Activated T-helper 1 cell treated with anti-CD3 and anti-CD28 coated beads, Interleukin-2, amount 50 U/mL, for 16 hours (primary cell): Measurements from ENCODE around the gene GPS2.
A peak's percentile ranks its signal among the peaks of the same experiment; 100 is the strongest.

ENCODE experiments used
- DNase-seq, 2 donors: peaks; one replicate each; pipeline ENCODE4 v3.0.0-alpha.2; 2020; ENCODE audit warnings: low read depth in 1 of 2, low spot score in 1 of 2

GPS2 gene

GRCh38 chr17:7293816-7294613 lies 21.1 kb downstream of the GPS2 start:
- no peak for DNase-seq

GRCh38 chr17:7293159-7293558 lies 22.0 kb downstream of the GPS2 start:
- DNase-seq: no peak

GRCh38 chr17:7292729-7293128 lies 22.4 kb downstream of the GPS2 start:
- no peak for DNase-seq

GRCh38 chr17:7292194-7292593 lies 23.0 kb downstream of the GPS2 start:
- no peak for DNase-seq

- DNase-seq: no peak
Observed at GRCh38 chr17:7290685-7291084, 24.5 kb downstream of the GPS2 start.

DNA sequence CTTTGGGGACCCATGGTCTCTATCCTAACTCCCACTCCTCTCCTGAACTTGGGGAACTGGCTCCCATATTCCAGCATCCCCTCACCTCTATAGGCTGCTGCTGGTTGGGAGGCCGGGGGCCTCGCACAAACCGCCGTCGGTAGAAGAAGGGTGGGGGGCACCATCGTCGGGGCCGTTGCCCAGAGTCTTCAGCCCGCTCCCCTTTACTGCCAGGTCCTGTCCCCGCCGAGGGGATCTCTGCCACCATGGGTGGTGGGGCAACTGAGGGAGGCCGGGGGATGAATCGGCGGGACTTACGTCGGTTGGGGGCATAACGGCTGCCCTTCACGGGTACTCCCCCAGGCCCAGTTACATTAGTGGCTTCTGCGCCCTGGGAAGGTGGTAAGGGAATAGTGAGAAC lies 25.0 kb downstream of the GPS2 start:
- DNase-seq: no peak

DNA sequence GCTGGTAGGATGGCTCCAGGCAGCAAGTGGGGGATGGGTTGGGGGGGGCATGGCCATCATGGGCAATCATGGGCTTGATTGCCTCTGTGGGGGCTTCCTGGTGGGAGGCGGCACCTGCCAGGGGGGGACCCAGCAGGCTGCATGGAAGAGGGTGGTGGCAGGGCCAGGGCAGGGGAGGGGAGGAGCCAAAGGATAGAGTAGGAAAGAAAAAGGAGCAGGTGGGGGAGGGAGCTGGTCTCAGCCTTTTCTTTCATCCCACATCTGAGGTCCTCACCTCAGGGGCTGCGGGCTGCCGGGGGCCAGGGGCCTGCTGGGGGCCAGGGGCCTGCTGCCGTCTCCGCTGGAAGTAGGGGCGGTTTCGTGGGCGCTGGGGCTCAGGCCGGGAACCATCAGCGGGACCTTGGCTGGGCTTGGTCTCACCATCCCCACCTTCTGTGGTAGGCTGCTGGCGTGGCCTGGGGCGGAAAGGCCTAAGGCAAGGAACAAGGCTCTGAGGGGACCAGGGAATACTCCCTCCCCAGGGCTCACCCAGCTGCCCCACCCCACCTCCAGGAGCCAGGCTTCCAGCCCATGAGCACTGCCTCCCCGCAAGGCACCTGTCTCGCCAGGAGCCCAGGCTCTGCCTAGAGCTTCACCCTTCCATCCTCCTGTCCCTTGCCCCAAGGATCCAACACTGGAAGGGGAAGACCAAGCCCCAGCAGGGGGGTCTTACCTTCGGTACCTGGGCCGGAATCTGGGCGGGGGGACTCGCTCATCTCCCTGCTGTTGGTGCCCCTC lies 25.7 kb downstream of the GPS2 start:
- DNase-seq: no peak

DNA sequence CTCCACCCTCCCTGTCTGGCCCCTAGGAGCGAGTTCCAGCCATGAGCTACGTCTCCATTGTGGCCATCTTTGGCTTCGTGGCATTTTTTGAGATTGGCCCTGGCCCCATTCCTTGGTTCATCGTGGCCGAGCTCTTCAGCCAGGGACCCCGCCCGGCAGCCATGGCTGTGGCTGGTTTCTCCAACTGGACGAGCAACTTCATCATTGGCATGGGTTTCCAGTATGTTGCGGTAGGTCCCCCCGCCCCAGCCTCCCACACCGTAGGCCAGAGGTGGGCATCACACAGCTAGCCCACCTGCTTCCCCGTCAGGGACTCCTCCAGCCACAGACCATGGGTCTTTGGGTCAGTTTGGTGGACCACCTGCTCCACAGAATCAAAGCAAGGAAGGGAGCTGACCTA lies 29.5 kb downstream of the GPS2 start:
- DNase-seq: no peak

DNA sequence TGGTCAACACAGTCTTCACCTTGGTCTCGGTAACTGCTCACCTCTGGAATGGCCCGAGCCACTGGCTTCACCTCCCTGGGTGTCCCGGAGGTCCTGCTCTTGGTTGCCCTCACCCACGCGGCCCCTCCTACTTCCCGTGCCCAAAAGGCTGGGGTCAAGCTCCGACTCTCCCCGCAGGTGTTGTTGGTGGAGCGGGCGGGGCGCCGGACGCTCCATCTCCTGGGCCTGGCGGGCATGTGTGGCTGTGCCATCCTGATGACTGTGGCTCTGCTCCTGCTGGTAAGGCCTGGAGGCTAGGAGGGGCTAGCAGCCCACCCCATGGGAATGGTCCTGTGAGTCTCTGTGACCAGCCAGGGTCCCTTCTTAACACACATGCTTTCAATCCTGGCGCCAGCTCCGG lies 30.2 kb downstream of the GPS2 start:
- DNase-seq: no peak

GRCh38 chr17:7283471-7284216 lies 31.5 kb downstream of the GPS2 start:
- no peak for DNase-seq

- no peak for DNase-seq
Observed at GRCh38 chr17:7282752-7283321, 32.3 kb downstream of the GPS2 start.

- DNase-seq: no peak
Observed at GRCh38 chr17:7281953-7282751, 33.0 kb downstream of the GPS2 start.

DNA sequence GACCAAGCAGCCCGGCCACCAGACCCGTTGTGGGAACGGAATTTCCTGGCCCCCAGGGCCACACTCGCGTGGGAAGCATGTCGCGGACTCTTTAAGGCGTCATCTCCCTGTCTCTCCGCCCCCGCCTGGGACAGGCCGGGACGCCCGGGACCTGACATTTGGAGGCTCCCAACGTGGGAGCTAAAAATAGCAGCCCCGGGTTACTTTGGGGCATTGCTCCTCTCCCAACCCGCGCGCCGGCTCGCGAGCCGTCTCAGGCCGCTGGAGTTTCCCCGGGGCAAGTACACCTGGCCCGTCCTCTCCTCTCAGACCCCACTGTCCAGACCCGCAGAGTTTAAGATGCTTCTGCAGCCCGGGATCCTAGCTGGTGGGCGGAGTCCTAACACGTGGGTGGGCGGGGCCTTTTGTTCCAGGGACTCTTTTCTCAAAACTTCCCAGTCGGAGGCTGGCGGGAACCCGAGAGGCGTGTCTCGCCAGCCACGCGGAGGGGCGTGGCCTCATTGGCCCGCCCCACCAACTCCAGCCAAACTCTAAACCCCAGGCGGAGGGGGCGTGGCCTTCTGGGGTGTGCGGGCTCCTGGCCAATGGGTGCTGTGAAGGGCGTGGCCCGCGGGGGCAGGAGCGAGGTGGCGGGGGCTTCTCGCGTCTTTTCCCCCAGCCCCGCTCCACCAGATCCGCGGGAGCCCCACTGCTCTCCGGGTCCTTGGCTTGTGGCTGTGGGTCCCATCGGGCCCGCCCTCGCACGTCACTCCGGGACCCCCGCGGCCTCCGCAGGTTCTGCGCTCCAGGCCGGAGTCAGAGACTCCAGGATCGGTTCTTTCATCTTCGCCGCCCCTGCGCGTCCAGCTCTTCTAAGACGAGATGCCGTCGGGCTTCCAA lies 33.8 kb downstream of the GPS2 start, which contains the start of gene SLC2A4:
SLC2A4 (plus strand) TSS at position 645 of the 879 bp plus-strand sequence; CDS start at position 862, 217 bp downstream.
- peak; percentile 42 to 74 for DNase-seq

DNA sequence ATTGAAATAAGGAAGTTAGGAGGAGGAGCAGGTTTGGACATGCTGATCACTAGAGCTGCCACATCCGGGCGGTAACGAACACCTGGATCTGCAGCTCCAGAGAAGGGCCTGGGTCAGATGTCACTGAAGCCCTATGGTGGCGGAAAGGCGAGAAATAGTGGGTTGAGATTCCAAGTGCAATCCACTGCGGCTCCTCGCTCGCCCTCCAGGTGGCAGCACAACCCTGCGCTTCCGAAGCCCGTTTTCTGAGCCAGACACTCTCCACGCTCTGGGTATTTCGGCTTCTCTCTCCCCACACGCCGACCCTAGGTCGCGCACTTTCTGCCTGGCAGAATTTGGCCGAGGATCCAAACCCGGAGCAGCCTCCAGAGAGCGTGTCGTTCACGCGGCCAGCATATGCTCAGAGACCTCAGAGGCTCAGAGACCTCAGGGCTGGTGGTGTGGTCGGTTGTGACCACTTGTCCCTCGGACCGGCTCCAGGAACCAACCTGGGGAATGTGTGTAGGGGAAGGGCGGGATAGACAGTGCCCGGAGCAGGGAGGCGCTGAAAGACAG lies 34.6 kb downstream of the GPS2 start:
- peak; percentile 75 to 77 for DNase-seq

DNA sequence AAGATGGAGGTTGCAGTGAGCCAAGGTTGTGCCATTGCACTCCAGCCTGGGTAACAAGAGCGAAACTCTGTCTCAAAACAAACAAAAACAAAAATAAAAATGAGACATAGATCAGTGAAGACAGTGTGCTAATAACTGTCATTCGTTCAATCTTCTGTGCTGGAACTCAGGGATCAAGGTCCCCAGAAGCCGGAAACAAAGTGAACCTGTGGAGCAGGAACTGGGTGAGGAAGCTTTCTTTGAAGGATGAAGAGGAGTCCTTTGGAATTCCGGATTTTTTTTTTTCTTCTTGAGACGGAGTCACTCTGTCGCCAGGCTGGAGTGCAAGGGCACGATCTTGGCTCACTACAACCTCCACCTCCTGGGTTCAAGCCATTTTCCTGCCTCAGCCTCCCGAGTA lies 35.7 kb downstream of the GPS2 start:
- DNase-seq: no peak

DNA sequence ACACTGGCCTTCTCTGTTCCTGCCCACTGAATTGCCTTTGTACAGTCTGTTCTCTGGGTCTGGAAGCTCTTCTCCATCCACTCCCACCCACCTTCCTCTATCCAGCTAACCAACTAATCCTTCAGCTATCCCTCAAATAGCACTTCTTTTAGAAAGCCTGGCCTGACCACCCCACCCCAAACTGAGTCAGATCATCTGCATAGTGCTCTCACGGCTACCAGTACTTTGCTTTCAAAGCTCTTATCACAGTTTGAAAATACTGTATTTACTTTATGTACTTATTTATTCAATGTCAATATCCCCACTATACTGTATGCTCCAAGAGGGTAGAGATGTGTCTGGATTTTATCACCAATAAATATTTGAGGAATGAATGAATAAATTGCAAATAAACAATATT lies 48.4 kb downstream of the GPS2 start:
- DNase-seq: no peak

DNA sequence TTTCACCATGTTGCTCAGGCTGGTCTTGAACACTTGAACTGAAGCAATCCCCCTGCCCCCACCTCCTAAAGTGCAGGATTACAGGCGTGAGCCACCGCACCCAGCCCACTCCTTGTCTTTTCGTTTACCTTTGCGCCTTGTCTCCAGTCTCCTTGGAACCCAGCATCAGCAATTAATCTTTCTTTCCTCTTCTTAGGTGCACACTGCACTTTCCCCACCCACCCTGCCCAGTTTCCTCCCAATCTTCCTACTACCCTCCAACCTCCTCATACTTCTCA lies 51.4 kb downstream of the GPS2 start:
- DNase-seq: no peak

GRCh38 chr17:7262935-7263800 lies 52.0 kb downstream of the GPS2 start:
- no peak for DNase-seq
